Measurements from ENCODE around the gene MUC6. TPM values are rescaled to one million over a fixed set of nuclear protein-coding genes. Genes with fewer than 3 reads are reported as not detected.

The MUC6 gene
- total RNA-seq, 4 donors from 2014 or later = under 0.01 to 2.7 (median under 0.01) TPM; not detected in 1

GRCh38 chr11:987671-988070, 48.8 kb downstream of the MUC6 start:
- Histone ChIP-seq H3K27ac (no peak overlapping the region), H3K4me1 (peaks cover 0 to 10% (median 0%) of the 10 kb centered on the region in 4 donors), H3K27me3 (no peaks in the 10 kb centered on the region), H3K36me3 (peaks cover 2 to 98% (median 33%) of the 10 kb centered on the region in 3 donors), H3K4me3 (no peak overlapping the region), H3K9me3 (no peaks in the 10 kb centered on the region)
- no peak for DNase-seq (ENCODE audit: low spot score in 2 of 2)
- TF ChIP-seq, protein P1, sequence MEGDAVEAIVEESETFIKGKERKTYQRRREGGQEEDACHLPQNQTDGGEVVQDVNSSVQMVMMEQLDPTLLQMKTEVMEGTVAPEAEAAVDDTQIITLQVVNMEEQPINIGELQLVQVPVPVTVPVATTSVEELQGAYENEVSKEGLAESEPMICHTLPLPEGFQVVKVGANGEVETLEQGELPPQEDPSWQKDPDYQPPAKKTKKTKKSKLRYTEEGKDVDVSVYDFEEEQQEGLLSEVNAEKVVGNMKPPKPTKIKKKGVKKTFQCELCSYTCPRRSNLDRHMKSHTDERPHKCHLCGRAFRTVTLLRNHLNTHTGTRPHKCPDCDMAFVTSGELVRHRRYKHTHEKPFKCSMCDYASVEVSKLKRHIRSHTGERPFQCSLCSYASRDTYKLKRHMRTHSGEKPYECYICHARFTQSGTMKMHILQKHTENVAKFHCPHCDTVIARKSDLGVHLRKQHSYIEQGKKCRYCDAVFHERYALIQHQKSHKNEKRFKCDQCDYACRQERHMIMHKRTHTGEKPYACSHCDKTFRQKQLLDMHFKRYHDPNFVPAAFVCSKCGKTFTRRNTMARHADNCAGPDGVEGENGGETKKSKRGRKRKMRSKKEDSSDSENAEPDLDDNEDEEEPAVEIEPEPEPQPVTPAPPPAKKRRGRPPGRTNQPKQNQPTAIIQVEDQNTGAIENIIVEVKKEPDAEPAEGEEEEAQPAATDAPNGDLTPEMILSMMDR (IDR thresholded peaks at IDR 0.05) = no peak
- TF ChIP-seq EP300 (IDR thresholded peaks at IDR 0.05) (no peak), POLR2A (IDR thresholded peaks at IDR 0.05) (no peak)
- WGBS, 2 donors = 94% methylated on average over 15 of the region's 15 CpGs

DNA sequence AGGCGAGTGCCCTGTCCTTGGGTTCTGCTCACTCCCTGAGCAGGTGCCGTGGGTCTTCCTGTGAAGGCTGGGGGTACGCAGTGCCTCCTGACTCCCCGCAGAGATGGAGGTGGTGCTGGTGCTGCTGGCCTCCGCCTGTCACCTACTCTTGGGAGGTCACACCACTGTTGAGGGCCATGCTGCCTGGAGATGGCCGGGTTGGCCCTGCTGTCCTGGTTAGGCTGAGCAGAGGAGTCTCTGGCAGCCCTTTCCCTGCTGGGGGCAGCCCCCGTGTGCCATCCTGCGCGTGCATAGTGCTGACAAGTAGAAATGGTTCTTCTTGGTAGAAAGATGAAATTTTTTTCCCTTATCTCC, 49.6 kb downstream of the MUC6 start:
- Histone ChIP-seq H3K9me3 (no peaks in the 10 kb centered on the region), H3K36me3 (peaks cover 2 to 94% (median 33%) of the 10 kb centered on the region in 3 donors), H3K27me3 (no peaks in the 10 kb centered on the region), H3K4me3 (no peak overlapping the region), H3K4me1 (peaks cover 0 to 8% (median 0%) of the 10 kb centered on the region in 4 donors), H3K27ac (no peak overlapping the region)
- WGBS, 2 donors = 96 to 97% methylated on average over 7 to 9 of the region's 9 CpGs
- no peak for DNase-seq (ENCODE audit: low spot score in 2 of 2)
- TF ChIP-seq, protein P1 (IDR thresholded peaks at IDR 0.05) = no peak
- TF ChIP-seq EP300 (IDR thresholded peaks at IDR 0.05) (no peak), POLR2A (IDR thresholded peaks at IDR 0.05) (no peak)

DNA sequence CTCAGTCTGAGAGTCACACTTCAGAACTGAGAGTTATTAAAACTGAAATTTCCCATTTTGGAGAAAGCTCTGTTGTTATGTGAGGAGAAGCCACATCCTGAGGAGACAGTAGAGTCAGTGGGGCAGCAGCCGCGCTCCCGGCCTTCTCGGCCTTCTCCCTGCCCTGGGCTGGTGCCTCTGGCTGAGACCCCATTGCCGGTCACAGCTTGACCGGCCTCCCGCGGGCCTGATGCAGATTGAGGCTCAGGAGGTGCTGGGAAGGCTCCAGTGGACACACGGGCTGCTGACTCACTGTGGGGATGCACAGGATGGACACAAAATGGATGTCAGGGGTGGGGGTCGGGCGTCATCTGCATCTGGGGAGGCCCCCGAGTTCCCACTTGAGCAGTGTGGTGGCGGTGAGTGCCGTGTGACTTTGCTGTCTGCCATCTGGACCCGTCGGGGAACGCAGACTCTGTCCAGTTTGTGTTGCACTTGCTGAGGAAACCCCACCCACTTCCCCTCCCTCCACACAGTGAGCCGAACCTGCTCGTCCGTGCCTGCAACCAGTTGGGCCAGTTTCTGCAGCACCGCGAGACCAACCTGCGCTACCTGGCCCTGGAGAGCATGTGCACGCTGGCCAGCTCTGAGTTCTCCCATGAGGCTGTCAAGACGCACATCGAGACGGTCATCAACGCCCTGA, 50.1 kb downstream of the MUC6 start:
- WGBS, 2 donors = 86 to 88% methylated on average over 25 to 27 of the region's 28 CpGs
- Histone ChIP-seq H3K4me3 (no peak overlapping the region), H3K9me3 (no peaks in the 10 kb centered on the region), H3K27ac (no peak overlapping the region), H3K27me3 (no peaks in the 10 kb centered on the region), H3K4me1 (peaks cover 0 to 8% (median 0%) of the 10 kb centered on the region in 4 donors), H3K36me3 (peaks cover 2 to 94% (median 38%) of the 10 kb centered on the region in 3 donors)
- no peak for DNase-seq (ENCODE audit: low spot score in 2 of 2)
- no peak for TF ChIP-seq EP300 (IDR thresholded peaks at IDR 0.05)
- TF ChIP-seq, protein P1 (IDR thresholded peaks at IDR 0.05) = no peak
- no peak for TF ChIP-seq POLR2A (IDR thresholded peaks at IDR 0.05)

- Histone ChIP-seq H3K27ac (no peak overlapping the region), H3K4me3 (no peak overlapping the region), H3K36me3 (peaks cover 2 to 93% (median 39%) of the 10 kb centered on the region in 3 donors), H3K9me3 (no peaks in the 10 kb centered on the region), H3K4me1 (peaks cover 0 to 9% (median 0%) of the 10 kb centered on the region in 4 donors), H3K27me3 (no peaks in the 10 kb centered on the region)
- 91 to 96% methylated on average over 20 of the region's 20 CpGs for WGBS, 2 donors
- no peak for TF ChIP-seq EP300 (IDR thresholded peaks at IDR 0.05)
- TF ChIP-seq, protein P1 (IDR thresholded peaks at IDR 0.05) = no peak
- no peak for TF ChIP-seq POLR2A (IDR thresholded peaks at IDR 0.05)
- DNase-seq (ENCODE audit: low spot score in 2 of 2) = no peak
Measured at GRCh38 chr11:985848-986247, 50.7 kb downstream of the MUC6 start.

GRCh38 chr11:985406-985805, 51.1 kb downstream of the MUC6 start:
- Histone ChIP-seq H3K9me3 (no peaks in the 10 kb centered on the region), H3K4me1 (peaks cover 0 to 14% (median 0%) of the 10 kb centered on the region in 4 donors), H3K4me3 (no peak overlapping the region), H3K27ac (no peak overlapping the region), H3K36me3 (peaks cover 2 to 89% (median 39%) of the 10 kb centered on the region in 3 donors), H3K27me3 (no peaks in the 10 kb centered on the region)
- DNase-seq (ENCODE audit: low spot score in 2 of 2) = no peak
- TF ChIP-seq POLR2A (IDR thresholded peaks at IDR 0.05) (no peak), EP300 (IDR thresholded peaks at IDR 0.05) (no peak)
- TF ChIP-seq, protein P1 (IDR thresholded peaks at IDR 0.05) = no peak
- 88 to 94% methylated on average over 21 of the region's 21 CpGs for WGBS, 2 donors
